ENCODE data around the gene EIF4G2. TPM values are rescaled to one million over a fixed set of nuclear protein-coding genes. Genes with fewer than 3 reads are reported as not detected.

The EIF4G2 gene
- total RNA-seq (100 to 1,000 TPM; 425 to 581 (median 497) TPM), polyA plus RNA-seq (100 to 1,000 TPM; 301 to 409 (median 326) TPM)

DNA sequence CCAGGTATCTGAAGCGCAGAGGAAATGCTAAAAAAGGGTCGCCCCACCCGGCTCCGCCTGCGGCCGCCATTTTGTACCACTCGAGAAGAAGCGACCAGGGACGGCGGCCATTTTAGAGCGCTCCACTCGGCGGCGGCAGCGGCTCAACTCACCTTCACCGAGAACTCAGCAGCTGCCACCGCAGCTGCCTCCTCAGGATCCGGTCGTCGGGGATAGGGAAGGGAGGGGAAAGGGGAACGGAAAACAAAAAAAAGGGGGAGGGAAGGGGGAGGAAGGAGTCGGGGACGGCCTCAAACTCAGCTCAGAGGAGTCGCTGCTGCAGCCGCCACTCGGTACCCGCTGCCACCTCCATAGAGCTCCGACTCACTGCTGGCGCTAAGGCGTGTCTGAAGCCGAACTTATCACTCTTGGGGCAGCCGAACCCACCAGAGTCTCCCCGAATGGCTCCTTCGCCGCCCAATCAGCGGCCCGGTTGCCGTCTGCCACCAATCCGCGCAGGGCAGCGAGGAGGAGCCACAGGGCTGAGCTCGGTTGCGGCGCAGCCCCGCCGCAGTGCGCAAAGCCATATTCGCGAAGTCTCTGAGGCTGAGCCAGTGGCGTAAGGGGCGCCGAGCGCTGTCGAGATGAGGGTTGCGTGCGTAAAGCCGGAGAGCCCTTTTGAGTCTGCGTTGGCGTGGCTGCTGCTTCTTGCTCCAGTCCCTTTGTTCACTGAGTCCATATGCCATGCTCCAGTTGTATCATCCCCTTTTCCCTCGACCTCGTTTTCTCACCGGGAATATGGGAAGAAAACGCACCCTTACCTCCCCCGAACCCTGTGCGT, at the start of gene EIF4G2:
TSS of gene EIF4G2 (minus strand) at position 374 of the 820 bp plus-strand sequence.
- H3K4me3 ChIP-seq: peak within 1 kb of the TSS; percentile 83 to 99 (median 94)
- intact Hi-C loops (cut with DNase I): loop anchor here (1.0 to 2.0 kb wide), 3 partner anchors 48 to 122 kb away; no protein-coding TSS in a partner anchor
- H3K27ac ChIP-seq: peak within 1 kb of the TSS; percentile 97 to 100 (median 98)
- no peaks in the 10 kb centered on the region for H3K27me3 ChIP-seq
- H3K4me1 ChIP-seq: peaks cover 0 to 43% (median 39%) of the 10 kb centered on the region in 4 donors
- H3K36me3 ChIP-seq: peaks cover 20 to 34% (median 30%) of the 10 kb centered on the region in 4 donors
- H3K9me3 ChIP-seq: no peaks in the 10 kb centered on the region
- 0 to 1% methylated on average over 65 of the region's 65 CpGs for WGBS, 2 donors
- TF ChIP-seq, protein P1, sequence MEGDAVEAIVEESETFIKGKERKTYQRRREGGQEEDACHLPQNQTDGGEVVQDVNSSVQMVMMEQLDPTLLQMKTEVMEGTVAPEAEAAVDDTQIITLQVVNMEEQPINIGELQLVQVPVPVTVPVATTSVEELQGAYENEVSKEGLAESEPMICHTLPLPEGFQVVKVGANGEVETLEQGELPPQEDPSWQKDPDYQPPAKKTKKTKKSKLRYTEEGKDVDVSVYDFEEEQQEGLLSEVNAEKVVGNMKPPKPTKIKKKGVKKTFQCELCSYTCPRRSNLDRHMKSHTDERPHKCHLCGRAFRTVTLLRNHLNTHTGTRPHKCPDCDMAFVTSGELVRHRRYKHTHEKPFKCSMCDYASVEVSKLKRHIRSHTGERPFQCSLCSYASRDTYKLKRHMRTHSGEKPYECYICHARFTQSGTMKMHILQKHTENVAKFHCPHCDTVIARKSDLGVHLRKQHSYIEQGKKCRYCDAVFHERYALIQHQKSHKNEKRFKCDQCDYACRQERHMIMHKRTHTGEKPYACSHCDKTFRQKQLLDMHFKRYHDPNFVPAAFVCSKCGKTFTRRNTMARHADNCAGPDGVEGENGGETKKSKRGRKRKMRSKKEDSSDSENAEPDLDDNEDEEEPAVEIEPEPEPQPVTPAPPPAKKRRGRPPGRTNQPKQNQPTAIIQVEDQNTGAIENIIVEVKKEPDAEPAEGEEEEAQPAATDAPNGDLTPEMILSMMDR (IDR thresholded peaks at IDR 0.05): no peak
- peak; percentile 98 to 99 for TF ChIP-seq POLR2A (IDR thresholded peaks at IDR 0.05)
- TF ChIP-seq EP300 (IDR thresholded peaks at IDR 0.05): peak in 1 of 4 donors; percentile 27
- peak; percentile 100 for TF ChIP-seq POLR2AphosphoS5 (IDR thresholded peaks at IDR 0.05)
- peak; percentile 99 for DNase-seq

DNA sequence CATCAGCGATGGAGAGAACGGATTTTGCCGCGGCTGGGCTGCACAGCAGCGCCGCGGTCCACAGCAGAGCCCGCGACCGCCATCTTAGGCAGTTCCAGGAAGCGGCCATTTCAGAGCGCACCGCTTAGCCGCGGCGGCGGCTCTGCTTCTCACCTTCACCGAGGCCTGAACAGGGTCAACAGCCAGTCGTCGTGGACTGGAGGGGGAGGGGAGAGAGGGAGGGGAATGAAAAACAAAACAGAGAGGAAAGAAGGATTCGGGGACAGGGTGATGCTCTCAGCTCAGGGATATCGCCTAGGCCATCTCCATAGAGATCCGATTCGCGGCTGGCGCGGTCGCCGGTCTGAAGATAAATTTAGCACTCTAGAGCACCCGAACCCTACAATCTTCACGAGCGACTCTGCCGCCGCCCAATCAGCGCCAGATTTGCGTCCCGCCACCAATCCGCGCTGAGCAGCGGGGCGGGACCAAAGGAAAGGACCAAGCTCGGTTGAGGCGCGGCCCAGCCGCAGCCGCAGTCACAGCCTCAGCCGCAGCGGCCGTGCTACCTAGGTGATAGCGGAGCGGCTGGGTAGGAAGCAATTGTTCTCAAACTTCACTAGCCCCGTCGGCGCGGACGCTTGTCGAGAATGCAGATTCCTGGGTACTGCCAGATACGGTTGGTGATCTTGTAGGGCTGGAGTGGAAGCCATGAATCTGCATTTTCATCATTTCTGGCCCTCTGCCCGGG, 49.1 kb upstream of the EIF4G2 start, which contains the start of gene ZBED5:
TSS of gene ZBED5 (minus strand) at position 345 of the 730 bp plus-strand sequence. CDS start 3,108 bp downstream, outside the sequence.
- DNase-seq: peak; percentile 99
- Histone ChIP-seq H3K4me3 (peak within 1 kb of the TSS; percentile 66 to 83 (median 72)), H3K27me3 (no peaks in the 10 kb centered on the region), H3K9me3 (no peaks in the 10 kb centered on the region), H3K27ac (peak within 1 kb of the TSS; percentile 96 to 99 (median 96)), H3K4me1 (peaks cover 0 to 52% (median 30%) of the 10 kb centered on the region in 4 donors), H3K36me3 (peaks cover 5 to 29% (median 19%) of the 10 kb centered on the region in 4 donors)
- WGBS, 2 donors: 0% methylated on average over 59 of the region's 59 CpGs
- intact Hi-C loops (cut with DNase I): loop anchor here (2.0 kb wide), 1 partner anchor 41 kb away; no protein-coding TSS in a partner anchor
- TF ChIP-seq POLR2A (IDR thresholded peaks at IDR 0.05): peak; percentile 97 to 99
- TF ChIP-seq EP300 (IDR thresholded peaks at IDR 0.05): no peak
- TF ChIP-seq, protein P1 (IDR thresholded peaks at IDR 0.05): peak in 1 of 4 experiments; percentile 23
- peak; percentile 99 for TF ChIP-seq POLR2AphosphoS5 (IDR thresholded peaks at IDR 0.05)

DNA sequence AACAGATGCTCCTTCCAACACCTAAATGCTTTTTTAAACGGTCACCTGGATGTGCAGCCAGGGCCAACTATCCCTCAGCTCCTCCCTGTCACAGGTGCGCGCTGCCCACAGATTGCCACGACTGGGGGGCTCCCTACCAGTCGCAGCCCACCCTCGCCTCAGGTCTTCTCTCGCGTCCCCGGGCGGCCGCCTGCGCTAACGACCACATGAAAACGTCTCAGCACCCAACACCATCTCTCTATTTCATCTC, 48.7 kb upstream of the EIF4G2 start:
- Histone ChIP-seq H3K9me3 (no peaks in the 10 kb centered on the region), H3K27me3 (no peaks in the 10 kb centered on the region), H3K27ac (peak overlapping the region; percentile 96 to 99 (median 96)), H3K36me3 (peaks cover 5 to 34% (median 19%) of the 10 kb centered on the region in 4 donors), H3K4me3 (peak overlapping the region; percentile 66 to 83 (median 72)), H3K4me1 (peaks cover 0 to 49% (median 28%) of the 10 kb centered on the region in 4 donors)
- TF ChIP-seq POLR2AphosphoS5 (IDR thresholded peaks at IDR 0.05) (no peak), POLR2A (IDR thresholded peaks at IDR 0.05) (no peak), EP300 (IDR thresholded peaks at IDR 0.05) (no peak)
- TF ChIP-seq, protein P1 (IDR thresholded peaks at IDR 0.05): no peak
- 0 to 1% methylated on average over 14 of the region's 14 CpGs for WGBS, 2 donors
- DNase-seq: peak; percentile 77
- intact Hi-C loops (cut with DNase I): no loop called here

DNA sequence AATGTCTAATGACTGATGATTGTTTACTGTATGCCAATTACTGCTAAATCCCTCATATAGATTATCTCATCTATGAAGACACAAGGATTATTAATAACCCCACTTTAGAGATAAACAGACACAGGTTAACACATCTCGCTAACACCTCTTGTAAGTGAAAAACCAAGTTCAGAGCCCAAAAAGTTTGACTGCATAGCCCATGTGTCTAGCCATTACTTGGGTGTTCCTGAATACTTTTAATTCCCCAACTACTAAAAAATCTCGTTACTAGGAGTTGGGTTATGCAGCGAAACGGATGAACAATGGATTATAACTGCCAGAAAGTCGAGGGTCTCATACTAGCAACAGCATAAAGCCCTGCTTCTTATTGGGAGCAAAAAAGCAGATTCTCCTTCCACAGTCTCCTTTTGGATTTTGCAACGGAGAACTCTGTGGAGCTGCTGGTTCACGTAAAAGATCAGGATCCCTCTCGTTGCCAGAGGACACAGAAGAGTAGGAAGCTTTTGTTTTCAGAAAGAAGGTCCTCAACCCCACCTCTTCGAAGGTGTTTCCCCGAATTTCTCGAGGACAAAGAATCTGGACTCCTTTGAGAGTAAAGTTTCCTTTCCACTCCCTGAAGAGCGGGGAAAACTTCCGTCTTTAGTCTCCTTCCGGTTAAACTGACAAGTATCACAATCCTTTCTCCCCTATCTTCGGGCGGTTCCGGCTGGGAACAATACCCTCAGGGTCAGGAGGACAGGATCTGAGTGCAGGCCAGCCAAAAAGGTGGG, 48.1 kb upstream of the EIF4G2 start:
- H3K9me3 ChIP-seq: no peaks in the 10 kb centered on the region
- peak overlapping the region; percentile 96 to 99 (median 96) for H3K27ac ChIP-seq
- H3K4me3 ChIP-seq: peak overlapping the region; percentile 66 to 83 (median 72)
- WGBS, 2 donors: 1 to 3% methylated on average over 17 of the region's 17 CpGs
- TF ChIP-seq EP300 (IDR thresholded peaks at IDR 0.05) (no peak), POLR2AphosphoS5 (IDR thresholded peaks at IDR 0.05) (peak in 2 of 4 donors; percentile 7 to 18)
- peaks cover 0 to 49% (median 25%) of the 10 kb centered on the region in 4 donors for H3K4me1 ChIP-seq
- intact Hi-C loops (cut with DNase I): loop anchor here (1.0 kb wide), 1 partner anchor 48 kb away; no protein-coding TSS in a partner anchor
- peaks cover 5 to 39% (median 19%) of the 10 kb centered on the region in 4 donors for H3K36me3 ChIP-seq
- no peaks in the 10 kb centered on the region for H3K27me3 ChIP-seq
- no peak for DNase-seq
